ENCODE measurements around the gene RRP1B.

DNA sequence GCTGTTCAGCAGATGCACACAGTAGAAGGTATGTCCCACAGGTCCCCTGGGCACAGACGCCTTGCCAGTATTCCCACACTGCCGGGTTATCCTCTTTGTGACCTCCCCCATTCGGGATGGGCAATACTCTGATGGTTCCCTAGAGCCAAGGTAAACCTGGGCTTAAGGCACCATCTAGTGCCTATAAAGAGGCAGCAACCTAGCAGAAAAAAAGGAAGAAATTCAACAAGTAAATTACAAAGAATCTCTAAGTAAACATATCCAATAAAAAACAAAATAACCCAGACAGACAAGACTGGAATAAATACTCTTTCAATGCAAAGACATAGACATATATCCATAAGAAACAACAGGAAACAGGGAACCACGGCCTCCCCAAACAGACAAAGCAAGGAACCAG lies 39.5 kb upstream of the RRP1B start:
- TF ChIP-seq POLR2AphosphoS5 (IDR thresholded peaks at IDR 0.05; ENCODE audit: low read depth, low read length): no peak
- TF ChIP-seq FOXP2 (optimal IDR thresholded peaks at IDR 0.05; ENCODE audit: borderline replicate concordance, extremely low read depth, extremely low read length, insufficient read depth): no peak
- no peak for TF ChIP-seq TAF1 (IDR thresholded peaks at IDR 0.05; ENCODE audit: borderline replicate concordance, insufficient read depth, low read length)
- TF ChIP-seq SIN3A (IDR thresholded peaks at IDR 0.05; ENCODE audit: borderline replicate concordance, insufficient read depth, low read length): no peak
- TF ChIP-seq, protein P1, sequence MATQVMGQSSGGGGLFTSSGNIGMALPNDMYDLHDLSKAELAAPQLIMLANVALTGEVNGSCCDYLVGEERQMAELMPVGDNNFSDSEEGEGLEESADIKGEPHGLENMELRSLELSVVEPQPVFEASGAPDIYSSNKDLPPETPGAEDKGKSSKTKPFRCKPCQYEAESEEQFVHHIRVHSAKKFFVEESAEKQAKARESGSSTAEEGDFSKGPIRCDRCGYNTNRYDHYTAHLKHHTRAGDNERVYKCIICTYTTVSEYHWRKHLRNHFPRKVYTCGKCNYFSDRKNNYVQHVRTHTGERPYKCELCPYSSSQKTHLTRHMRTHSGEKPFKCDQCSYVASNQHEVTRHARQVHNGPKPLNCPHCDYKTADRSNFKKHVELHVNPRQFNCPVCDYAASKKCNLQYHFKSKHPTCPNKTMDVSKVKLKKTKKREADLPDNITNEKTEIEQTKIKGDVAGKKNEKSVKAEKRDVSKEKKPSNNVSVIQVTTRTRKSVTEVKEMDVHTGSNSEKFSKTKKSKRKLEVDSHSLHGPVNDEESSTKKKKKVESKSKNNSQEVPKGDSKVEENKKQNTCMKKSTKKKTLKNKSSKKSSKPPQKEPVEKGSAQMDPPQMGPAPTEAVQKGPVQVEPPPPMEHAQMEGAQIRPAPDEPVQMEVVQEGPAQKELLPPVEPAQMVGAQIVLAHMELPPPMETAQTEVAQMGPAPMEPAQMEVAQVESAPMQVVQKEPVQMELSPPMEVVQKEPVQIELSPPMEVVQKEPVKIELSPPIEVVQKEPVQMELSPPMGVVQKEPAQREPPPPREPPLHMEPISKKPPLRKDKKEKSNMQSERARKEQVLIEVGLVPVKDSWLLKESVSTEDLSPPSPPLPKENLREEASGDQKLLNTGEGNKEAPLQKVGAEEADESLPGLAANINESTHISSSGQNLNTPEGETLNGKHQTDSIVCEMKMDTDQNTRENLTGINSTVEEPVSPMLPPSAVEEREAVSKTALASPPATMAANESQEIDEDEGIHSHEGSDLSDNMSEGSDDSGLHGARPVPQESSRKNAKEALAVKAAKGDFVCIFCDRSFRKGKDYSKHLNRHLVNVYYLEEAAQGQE (IDR thresholded peaks at IDR 0.05; ENCODE audit: insufficient read depth in 1 of 2, low read depth in 2 of 2, low read length in 2 of 2): no peak

Data from PFSK-1 (cell line).